K562 (cell line): Measurements from ENCODE around the gene KLHL41. TPM values are rescaled to one million over a fixed set of nuclear protein-coding genes. Genes with fewer than 3 reads are reported as not detected.

Experiments
- ATF7 ChIP-seq: fragments of 450-650 bp; IDR thresholded peaks from 2 replicates; pipeline ENCODE4 v1.7.1; 2014; ENCODE audit warnings: mild to moderate bottlenecking, moderate library complexity
- BCOR ChIP-seq: fragments of 450-650 bp; IDR thresholded peaks from 2 replicates; pipeline ENCODE4 v1.6.1; 2016
- CBX3 ChIP-seq, 2 experiments: IDR thresholded peaks; 1 replicate in 1 of 2; 2 replicates in 1 of 2; pipeline ENCODE4 v1.6.1; 2012; ENCODE audit warnings: inconsistent platforms in 2 of 2, low read length in 2 of 2, borderline replicate concordance in 1 of 2, control low read depth in 1 of 2
- CTCF ChIP-seq, 3 experiments: IDR thresholded peaks in 2 of 3; conservative IDR thresholded peaks in 1 of 3; 2 replicates each; pipeline ENCODE4 v1.5.1; 2011 to 2012; ENCODE audit warnings: low read length in 3 of 3, mild to moderate bottlenecking in 3 of 3, control low read depth in 2 of 3, improper control_type of control experiment in 1 of 3, inconsistent platforms in 1 of 3, low read depth in 1 of 3, mixed read lengths in 1 of 3, moderate library complexity in 1 of 3; ENCODE audit not compliant: insufficient read depth in 2 of 3
- DPF2 ChIP-seq: fragments of 450-650 bp; IDR thresholded peaks from 2 replicates; pipeline ENCODE4 v1.6.1; 2016
- HBP1 ChIP-seq: fragments of 450-650 bp; formaldehyde crosslinking; IDR thresholded peaks from 2 replicates; pipeline ENCODE4 v1.4.0; 2022; ENCODE audit warnings: missing genetic modification characterization
- PCBP1 ChIP-seq: fragments of 200-400 bp; formaldehyde crosslinking; IDR thresholded peaks from 2 replicates; pipeline ENCODE4 v1.6.1; 2018; ENCODE audit warnings: mild to moderate bottlenecking, low read depth, low read length; ENCODE audit not compliant: poor library complexity, severe bottlenecking
- PHB2 ChIP-seq: fragments of 450-650 bp; IDR thresholded peaks from 2 replicates; pipeline ENCODE4 v1.6.1; 2017; ENCODE audit warnings: low read depth
- RB1 ChIP-seq: fragments of 450-650 bp; IDR thresholded peaks from 2 replicates; pipeline ENCODE4 v1.6.1; 2017; ENCODE audit warnings: low read depth, mild to moderate bottlenecking
- RBM15 ChIP-seq: fragments of 200-400 bp; formaldehyde crosslinking; IDR thresholded peaks from 2 replicates; pipeline ENCODE4 v1.6.1; 2018; ENCODE audit warnings: mild to moderate bottlenecking, low read length, moderate library complexity; ENCODE audit not compliant: insufficient read depth
- SFPQ ChIP-seq: fragments of 200-400 bp; formaldehyde crosslinking; IDR thresholded peaks from 2 replicates; pipeline ENCODE4 v1.6.1; 2017; ENCODE audit warnings: mild to moderate bottlenecking, low read depth, low read length, moderate library complexity
- SIN3B ChIP-seq: fragments of 450-650 bp; IDR thresholded peaks from 2 replicates; pipeline ENCODE4 v1.6.1; 2017; ENCODE audit warnings: low read depth, mild to moderate bottlenecking, moderate library complexity
- SOX6 ChIP-seq: fragments of 450-650 bp; IDR thresholded peaks from 2 replicates; pipeline ENCODE4 v1.6.1; 2014; ENCODE audit warnings: mild to moderate bottlenecking
- XRCC3 ChIP-seq: fragments of 450-650 bp; IDR thresholded peaks from 2 replicates; pipeline ENCODE4 v1.6.1; 2017; ENCODE audit warnings: mild to moderate bottlenecking, moderate library complexity
- ZNF507 ChIP-seq: conservative IDR thresholded peaks from 2 replicates; pipeline ENCODE4 v1.6.1; 2017; ENCODE audit warnings: missing genetic modification characterization, missing compliant biosample characterization
- ZNF584 ChIP-seq: fragments of 200-800 bp; sonication (Bioruptor generic); IDR thresholded peaks from 2 replicates; pipeline ENCODE4 v1.6.1; 2016; ENCODE audit warnings: low read depth, mild to moderate bottlenecking, missing genetic modification characterization, missing compliant biosample characterization
- ZNF592 ChIP-seq: fragments of 450-650 bp; IDR thresholded peaks from 2 replicates; pipeline ENCODE4 v1.6.1; 2017; ENCODE audit warnings: antibody characterized with exemption, mild to moderate bottlenecking
- polyA plus RNA-seq, 8 experiments: library from polyadenylated mRNA; depleted of rRNA in 4 of 8; stranded (reverse) in 5 of 8; unstranded in 3 of 8; fragments of >200 nt; fragmentation: Nextera tagmentation in 2 of 8; fragmentation: Illumina TruSeq in 1 of 8; extraction: Ambion mirVana in 2 of 8; extraction: Trizol in 1 of 8; gene quantifications; 2 replicates each; pipeline versions ENCODE4 v1.2.1 to v1.2.3, GENCODE V29; 2011 to 2014; ENCODE audit warnings: inconsistent platforms in 1 of 8, missing spikeins in 1 of 8
- total RNA-seq, 7 experiments: library from RNA; depleted of rRNA in 6 of 7; stranded (reverse); fragments of >200 nt in 6 of 7; fragmentation: Illumina TruSeq in 2 of 7; extraction: Trizol in 2 of 7; gene quantifications; 2 replicates each; pipeline versions ENCODE4 v1.2.1 to v1.2.3, GENCODE V29; 2011 to 2021; ENCODE audit warnings: low replicate concordance in 1 of 7

Gene KLHL41
- total and polyA plus RNA-seq, 9 of the 15 experiments (the other 6 are each of a cell fraction or from before 2014, with no cell fraction given): 0.05 to 1.5 (median 0.09) TPM

GRCh38 chr2:169479257-169480078 is 30.0 kb upstream of the KLHL41 start, which contains the start of gene BBS5 (continued):
- TF ChIP-seq ATF7 (peak; percentile 81), PHB2 (no peak), BCOR (peak; percentile 49; the same call in 1 of the 2 replicates), SIN3B (peak; percentile 85), SFPQ (no peak), ZNF507 (tag) (no peak), RB1 (peak; percentile 90), ZNF584 (CRISPR knock-in tag) (no peak), RBM15 (no peak), DPF2 (0 out of 2 replicates have a peak, but pooled peaks have one; percentile 6), XRCC3 (no peak), SOX6 (peak; percentile 47; the same call in 1 of the 2 replicates), CTCF (IDR thresholded peaks at IDR 0.05 in 2 of 3, conservative IDR thresholded peaks at IDR 0.05 in 1 of 3; ENCODE audit: insufficient read depth in 2 of 3, low read depth in 1 of 3, low read length in 3 of 3) (peak; percentile 66 to 86 (median 71)), ZNF592 (peak; percentile 76; the same call in 1 of the 2 replicates), CBX3 (IDR thresholded peaks at IDR 0.05; ENCODE audit: borderline replicate concordance in 1 of 2, low read length in 2 of 2) (peak in 1 of 2 experiments; percentile 36; a peak in 1 of 3 replicates), PCBP1 (no peak), HBP1 (CRISPR knock-in tag) (no peak)
